Measurements from ENCODE around the gene RAB25. TPM values are rescaled to one million over a fixed set of nuclear protein-coding genes. Genes with fewer than 3 reads are reported as not detected.
"Not testable (repeated sequence)": the region's sequence is repeated elsewhere in the genome, so short reads cannot be mapped to it uniquely, and the experiment has no call there.

The RAB25 gene
- polyA plus RNA-seq, 4 donors = 1.7 to 66.2 (median 52.7) TPM

DNA sequence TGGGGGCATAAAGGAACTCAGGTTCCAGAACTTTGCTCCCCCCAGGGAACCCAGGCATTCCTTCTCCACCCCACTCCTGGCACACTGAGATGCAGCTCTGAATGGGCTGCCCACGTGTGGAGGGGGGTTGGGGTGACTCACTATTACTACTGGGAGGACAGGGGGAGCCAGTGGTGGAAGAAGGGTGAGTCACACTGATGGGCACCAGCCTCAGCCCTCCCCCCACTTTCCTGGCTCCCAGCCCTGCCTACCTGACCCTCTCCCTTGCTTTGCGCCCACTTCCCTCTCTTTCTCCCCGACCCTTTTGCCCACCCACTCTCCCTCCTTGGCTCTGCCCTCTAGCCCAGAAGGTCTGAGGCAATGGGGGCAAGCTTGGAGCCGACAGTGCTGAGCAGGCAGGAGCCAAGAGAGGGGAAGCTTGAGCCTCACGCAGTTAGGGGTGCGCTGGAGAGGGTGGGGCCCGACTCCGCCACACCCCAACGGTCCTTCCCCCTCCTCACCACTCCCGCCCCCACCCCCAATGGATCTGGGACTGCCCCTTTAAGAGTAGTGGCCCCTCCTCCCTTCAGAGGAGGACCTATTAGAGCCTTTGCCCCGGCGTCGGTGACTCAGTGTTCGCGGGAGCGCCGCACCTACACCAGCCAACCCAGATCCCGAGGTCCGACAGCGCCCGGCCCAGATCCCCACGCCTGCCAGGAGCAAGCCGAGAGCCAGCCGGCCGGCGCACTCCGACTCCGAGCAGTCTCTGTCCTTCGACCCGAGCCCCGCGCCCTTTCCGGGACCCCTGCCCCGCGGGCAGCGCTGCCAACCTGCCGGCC is 53.4 kb downstream of the RAB25 start, which contains the start of gene LMNA:
LMNA (plus strand) TSS at position 611 of the 818 bp plus-strand sequence. CDS start 208 bp downstream, outside the sequence.
- DNase-seq (ENCODE audit: low read depth in 4 of 4, low spot score in 3 of 4) = no peak

GRCh38 chr1:156114919-156115513 is 54.1 kb downstream of the RAB25 start:
- DNase-seq (ENCODE audit: low read depth in 4 of 4, low spot score in 3 of 4) = no peak

DNA sequence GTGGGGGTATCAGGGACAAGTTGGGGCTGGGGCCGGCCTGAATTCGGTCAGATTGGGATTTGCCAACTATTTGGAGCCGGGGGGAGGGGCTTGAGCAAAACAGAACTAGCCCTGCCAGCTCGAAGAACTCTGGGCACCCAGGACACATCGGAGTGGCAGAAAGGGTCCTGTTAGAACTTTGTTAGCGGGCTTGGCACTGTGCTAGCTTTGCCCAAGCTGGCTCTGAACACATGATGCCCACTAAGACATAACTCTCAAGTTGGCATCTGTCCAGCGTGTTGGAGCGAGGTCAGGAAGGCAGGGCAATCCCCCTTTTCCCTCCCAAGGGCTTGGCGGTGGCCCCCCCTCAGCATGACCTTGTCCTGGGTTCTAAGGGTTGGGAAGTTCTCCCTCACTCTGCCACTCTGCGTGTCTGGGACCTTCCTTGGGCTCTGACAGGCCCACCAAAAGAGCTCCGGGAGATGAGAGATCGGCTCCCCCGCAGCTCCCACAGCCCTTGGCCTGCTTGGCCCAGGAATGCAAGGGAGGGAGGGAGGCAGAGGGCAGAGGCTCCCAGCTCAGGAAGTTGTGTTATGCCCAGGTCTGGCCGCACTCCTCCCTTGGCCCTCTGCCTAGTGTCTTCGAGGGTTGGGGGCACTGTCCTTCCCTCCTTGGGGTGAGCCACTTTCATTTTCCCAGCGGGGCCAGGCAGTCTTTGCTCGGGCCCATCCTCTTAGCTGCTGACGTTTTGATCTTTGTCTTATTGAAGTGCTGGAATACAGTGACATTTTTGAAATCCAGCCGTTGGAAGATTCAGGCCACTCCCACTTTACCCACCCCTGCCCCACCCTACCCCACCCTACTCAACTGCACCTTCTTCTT is 54.8 kb downstream of the RAB25 start:
- no peak for DNase-seq (ENCODE audit: low read depth in 4 of 4, low spot score in 3 of 4)

DNA sequence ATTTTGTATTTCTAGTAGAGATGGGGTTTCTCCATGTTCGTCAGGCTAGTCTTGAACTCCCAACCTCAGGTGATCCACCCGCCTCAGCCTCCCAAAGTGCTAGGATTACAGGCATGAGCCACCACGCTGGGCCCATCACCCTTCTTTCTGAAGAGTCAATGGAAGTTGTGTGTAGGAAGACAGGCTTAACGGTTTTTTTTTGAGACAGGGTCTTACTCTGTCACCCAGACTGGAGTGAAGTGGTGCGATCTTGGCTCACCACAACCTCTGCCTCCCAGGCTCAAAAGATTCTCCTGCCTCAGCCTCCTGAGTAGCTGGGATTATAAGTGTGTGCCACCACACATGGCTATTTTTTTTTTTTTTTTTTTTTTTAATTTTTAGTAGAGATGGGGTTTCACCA is 55.8 kb downstream of the RAB25 start:
- DNase-seq (ENCODE audit: low read depth in 4 of 4, low spot score in 3 of 4) = not testable (repeated sequence)

- DNase-seq (ENCODE audit: low read depth in 4 of 4, low spot score in 3 of 4) = no peak
Measured at GRCh38 chr1:156117414-156118176, 56.6 kb downstream of the RAB25 start.

DNA sequence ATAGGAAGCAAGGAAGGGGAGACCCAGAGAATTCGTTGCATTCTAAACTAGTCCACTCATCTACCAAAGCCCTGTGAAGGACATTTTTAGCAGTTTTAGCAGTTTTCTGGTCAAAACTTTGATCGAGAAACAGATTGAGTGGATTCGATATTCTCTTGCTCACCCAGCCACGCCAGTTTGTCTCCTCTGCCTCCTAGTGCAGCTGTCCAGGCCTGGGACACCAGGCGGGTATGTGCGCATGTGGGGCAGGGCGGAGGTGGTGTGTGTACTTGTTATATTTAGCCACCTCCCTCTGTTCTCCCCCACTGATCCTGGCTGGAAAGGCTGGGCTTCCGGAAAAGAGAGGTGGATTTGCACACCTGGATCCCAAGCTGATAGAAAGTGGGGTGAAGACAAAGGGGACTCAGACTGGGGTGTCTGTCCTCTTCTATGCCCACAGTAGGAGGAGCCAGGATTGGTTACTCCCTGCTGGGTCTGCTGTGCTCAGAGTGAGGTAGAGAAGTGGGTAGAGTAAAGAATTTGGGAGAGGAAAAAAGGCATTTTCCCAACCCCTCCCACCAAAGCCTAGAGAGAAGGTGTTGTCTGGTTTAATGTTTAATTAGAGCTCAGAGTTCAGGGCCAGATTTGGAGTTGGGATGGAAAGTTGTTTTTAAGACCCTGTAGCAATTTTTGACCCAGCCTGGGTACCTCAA is 57.4 kb downstream of the RAB25 start:
- DNase-seq (ENCODE audit: low read depth in 4 of 4, low spot score in 3 of 4) = no peak

- DNase-seq (ENCODE audit: low read depth in 4 of 4, low spot score in 3 of 4) = no peak
Measured at GRCh38 chr1:156119503-156120209, 58.7 kb downstream of the RAB25 start.

Other genes with a start within 250 kb of the RAB25 start
- gene GON4L, start 203.9 kb upstream of the RAB25 start, polyA plus RNA-seq (ENCODE audit: insufficient read length in 4 of 4) = 10 to 100 TPM; 42.3 to 58.1 (median 47.3) TPM
- 10 to 100 TPM; 14.3 to 24.3 (median 19.0) TPM for gene SYT11, start 201.6 kb upstream of the RAB25 start, polyA plus RNA-seq (ENCODE audit: insufficient read length in 4 of 4)
- gene RIT1, start 149.8 kb upstream of the RAB25 start, polyA plus RNA-seq (ENCODE audit: insufficient read length in 4 of 4) = 10 to 100 TPM; 28.8 to 52.5 (median 47.8) TPM
- 10 to 100 TPM; 36.0 to 80.9 (median 53.2) TPM for gene KHDC4, start 126.7 kb upstream of the RAB25 start, polyA plus RNA-seq (ENCODE audit: insufficient read length in 4 of 4)
- gene RXFP4, start 119.5 kb upstream of the RAB25 start, polyA plus RNA-seq (ENCODE audit: insufficient read length in 4 of 4) = under 1 TPM in 2 of 4 donors, not detected in 2; 0.13 to 0.14 TPM
- 10 to 100 TPM; 77.1 to 88.9 (median 82.7) TPM for gene ARHGEF2, start 82.6 kb upstream of the RAB25 start, polyA plus RNA-seq (ENCODE audit: insufficient read length in 4 of 4)
- 100 to 1,000 TPM; 353 to 473 (median 417) TPM for gene SSR2, start 40.2 kb upstream of the RAB25 start, polyA plus RNA-seq (ENCODE audit: insufficient read length in 4 of 4)
- gene UBQLN4, start 7.4 kb upstream of the RAB25 start, polyA plus RNA-seq (ENCODE audit: insufficient read length in 4 of 4) = 10 to 100 TPM; 38.3 to 61.2 (median 51.5) TPM
- 10 to 100 TPM; 35.2 to 69.7 (median 51.8) TPM for gene LAMTOR2, start 6.4 kb upstream of the RAB25 start, polyA plus RNA-seq (ENCODE audit: insufficient read length in 4 of 4)
- gene MEX3A, start 21.3 kb downstream of the RAB25 start, polyA plus RNA-seq (ENCODE audit: insufficient read length in 4 of 4) = 10 to 100 TPM; 40.9 to 46.9 (median 45.0) TPM
- gene LMNA, start 53.6 kb downstream of the RAB25 start, polyA plus RNA-seq (ENCODE audit: insufficient read length in 4 of 4) = 100 to 1,000 TPM in 2 of 4 donors, 10 to 100 TPM in 2; 94.5 to 161 (median 104) TPM
- gene SEMA4A, start 92.4 kb downstream of the RAB25 start, polyA plus RNA-seq (ENCODE audit: insufficient read length in 4 of 4) = 10 to 100 TPM in 3 of 4 donors, 1 to 10 TPM in 1; 2.5 to 26.8 (median 22.4) TPM
- gene SLC25A44, start 132.9 kb downstream of the RAB25 start, polyA plus RNA-seq (ENCODE audit: insufficient read length in 4 of 4) = 10 to 100 TPM; 16.6 to 30.5 (median 27.7) TPM
- gene PMF1, start 151.8 kb downstream of the RAB25 start, polyA plus RNA-seq (ENCODE audit: insufficient read length in 4 of 4) = 100 to 1,000 TPM in 1 of 4 donors, 10 to 100 TPM in 3; 48.8 to 110 (median 80.0) TPM
- 1 to 10 TPM; 1.3 to 7.4 (median 1.9) TPM for gene BGLAP, start 181.0 kb downstream of the RAB25 start, polyA plus RNA-seq (ENCODE audit: insufficient read length in 4 of 4)
- 1 to 10 TPM; 2.4 to 6.8 (median 4.0) TPM for gene PAQR6, start 186.9 kb downstream of the RAB25 start, polyA plus RNA-seq (ENCODE audit: insufficient read length in 4 of 4)
- 10 to 100 TPM; 34.1 to 70.1 (median 56.0) TPM for gene SMG5, start 221.7 kb downstream of the RAB25 start, polyA plus RNA-seq (ENCODE audit: insufficient read length in 4 of 4)
- 1 to 10 TPM; 4.1 to 9.2 (median 6.1) TPM for gene TMEM79, start 223.2 kb downstream of the RAB25 start, polyA plus RNA-seq (ENCODE audit: insufficient read length in 4 of 4)
- gene GLMP, start 234.5 kb downstream of the RAB25 start, polyA plus RNA-seq (ENCODE audit: insufficient read length in 4 of 4) = 10 to 100 TPM; 53.7 to 66.3 (median 63.0) TPM
- gene VHLL, start 238.1 kb downstream of the RAB25 start, polyA plus RNA-seq (ENCODE audit: insufficient read length in 4 of 4) = not detected